Ectodermal cell (in vitro differentiated cells): ENCODE measurements around the gene CD81. TPM values are rescaled to one million over a fixed set of nuclear protein-coding genes. Genes with fewer than 3 reads are reported as not detected.
A peak's percentile ranks its signal among the peaks of the same experiment; 100 is the strongest.
"Not testable (repeated sequence)": the region's sequence is repeated elsewhere in the genome, so short reads cannot be mapped to it uniquely, and the experiment has no call there.

Experiments used
- H3K27ac ChIP-seq: 2 replicates; pipeline ENCODE4 v1.7.0; 2013; ENCODE audit warnings: mild to moderate bottlenecking, low read depth, low read length; ENCODE audit not compliant: insufficient read depth, poor library complexity, severe bottlenecking
- H3K27me3 ChIP-seq: 2 replicates; pipeline ENCODE4 v1.7.0; 2013; ENCODE audit warnings: mild to moderate bottlenecking, low read length; ENCODE audit not compliant: insufficient read depth, control insufficient read depth, poor library complexity, severe bottlenecking
- H3K36me3 ChIP-seq: one replicate; pipeline ENCODE4 v1.7.0; 2013; ENCODE audit warnings: low read length; ENCODE audit not compliant: control insufficient read depth, insufficient read depth
- H3K4me1 ChIP-seq: one replicate; pipeline ENCODE4 v1.7.0; 2013; ENCODE audit warnings: low read length; ENCODE audit not compliant: control insufficient read depth, insufficient read depth
- H3K4me3 ChIP-seq: 2 replicates; pipeline ENCODE4 v1.7.0; 2013; ENCODE audit warnings: low read depth, low read length, control low read depth; ENCODE audit not compliant: insufficient read depth
- H3K9me3 ChIP-seq: 2 replicates; pipeline ENCODE4 v1.7.0; 2013; ENCODE audit warnings: mild to moderate bottlenecking, low read length, moderate library complexity; ENCODE audit not compliant: control insufficient read depth
- whole genome bisulfite sequencing, 2 experiments: methylation state at CpG; one replicate each; pipeline ENCODE4 v1.1.7; 2013; ENCODE audit warnings: missing lambda C conversion rate in 2 of 2; 5-methylcytosine and 5-hydroxymethylcytosine counted together
- polyA plus RNA-seq, 4 experiments: library from polyadenylated mRNA; stranded (reverse); fragments of 50-300 nt; gene quantifications; one replicate each; pipeline ENCODE4 v1.2.3, GENCODE V29; 2013

CD81 gene
- polyA plus RNA-seq (2013, experiment 1 of 4): 237 TPM
- polyA plus RNA-seq (2013, experiment 2 of 4): 280 TPM
- 196 TPM for polyA plus RNA-seq (2013, experiment 3 of 4)
- 222 TPM for polyA plus RNA-seq (2013, experiment 4 of 4)

GRCh38 chr11:2376751-2377451, at the start of gene CD81:
TSS of gene CD81 (plus strand) at chr11:2377310. CDS start at chr11:2377550, 240 bp downstream.
- Histone ChIP-seq H3K9me3 (no peaks in the 10 kb centered on the region), H3K27ac (no peak within 1 kb of the TSS), H3K4me1 (peaks cover 10% of the 10 kb centered on the region), H3K27me3 (peaks cover 8% of the 10 kb centered on the region), H3K36me3 (no peaks in the 10 kb centered on the region), H3K4me3 (peak within 1 kb of the TSS; percentile 82)
- WGBS, 2 experiments: 4 to 5% methylated on average over 65 of the region's 65 CpGs

GRCh38 chr11:2328021-2328420, 49.1 kb upstream of the CD81 start:
- Histone ChIP-seq H3K27me3 (no peaks in the 10 kb centered on the region), H3K4me3 (no peak overlapping the region), H3K9me3 (no peaks in the 10 kb centered on the region), H3K36me3 (no peaks in the 10 kb centered on the region), H3K27ac (peak overlapping the region; percentile 44), H3K4me1 (peaks cover 12% of the 10 kb centered on the region)
- 94% methylated on average over 11 of the region's 11 CpGs for WGBS, 2 experiments

DNA sequence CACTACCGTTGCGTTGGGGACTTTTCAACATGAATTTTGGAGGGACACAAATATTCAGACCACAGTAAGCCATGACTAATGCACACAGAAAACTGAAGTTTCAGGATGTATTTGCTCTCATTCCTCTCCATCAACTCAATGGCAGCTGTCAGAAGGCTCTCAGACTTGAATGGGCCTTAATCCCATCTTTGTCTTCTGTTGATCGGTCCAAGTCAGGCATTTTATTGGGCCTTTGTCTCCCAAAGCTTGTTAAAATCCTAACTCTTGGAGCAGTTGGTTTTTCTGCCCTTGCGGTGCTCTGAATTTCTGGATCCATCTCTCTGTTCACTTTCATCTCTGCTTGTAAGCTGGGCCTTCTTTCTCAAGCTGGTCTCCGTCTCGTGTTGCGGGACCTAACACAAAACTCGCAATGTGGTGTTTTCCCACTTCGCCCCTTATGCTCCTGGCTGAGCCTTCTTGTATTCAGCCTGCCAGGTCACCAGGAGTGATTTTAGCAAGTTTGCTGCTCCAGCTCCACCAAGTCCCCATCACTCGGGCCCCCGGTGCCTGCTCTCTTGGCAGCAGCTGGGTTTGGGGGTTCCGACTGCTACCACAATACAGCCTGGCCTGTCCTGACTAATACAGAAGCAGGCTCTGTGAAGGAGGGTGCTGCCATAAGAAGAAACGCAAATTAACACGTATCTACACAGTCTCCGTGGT, 48.3 kb upstream of the CD81 start:
- no peaks in the 10 kb centered on the region for H3K36me3 ChIP-seq
- H3K27me3 ChIP-seq: no peaks in the 10 kb centered on the region
- no peak overlapping the region for H3K4me3 ChIP-seq
- H3K9me3 ChIP-seq: no peaks in the 10 kb centered on the region
- H3K27ac ChIP-seq: peak overlapping the region; percentile 70
- H3K4me1 ChIP-seq: peaks cover 12% of the 10 kb centered on the region
- 75 to 81% methylated on average over 15 of the region's 15 CpGs for WGBS, 2 experiments

GRCh38 chr11:2329551-2329950, 47.6 kb upstream of the CD81 start:
- H3K4me3 ChIP-seq: no peak overlapping the region
- 93 to 94% methylated on average over 9 of the region's 9 CpGs for WGBS, 2 experiments
- H3K27me3 ChIP-seq: no peaks in the 10 kb centered on the region
- no peak overlapping the region for H3K27ac ChIP-seq
- no peaks in the 10 kb centered on the region for H3K36me3 ChIP-seq
- H3K4me1 ChIP-seq: peaks cover 12% of the 10 kb centered on the region
- no peaks in the 10 kb centered on the region for H3K9me3 ChIP-seq

- 95 to 97% methylated on average over 6 of the region's 6 CpGs for WGBS, 2 experiments
These were observed 46.4 kb upstream of the CD81 start for GRCh38 chr11:2330696-2331095.

DNA sequence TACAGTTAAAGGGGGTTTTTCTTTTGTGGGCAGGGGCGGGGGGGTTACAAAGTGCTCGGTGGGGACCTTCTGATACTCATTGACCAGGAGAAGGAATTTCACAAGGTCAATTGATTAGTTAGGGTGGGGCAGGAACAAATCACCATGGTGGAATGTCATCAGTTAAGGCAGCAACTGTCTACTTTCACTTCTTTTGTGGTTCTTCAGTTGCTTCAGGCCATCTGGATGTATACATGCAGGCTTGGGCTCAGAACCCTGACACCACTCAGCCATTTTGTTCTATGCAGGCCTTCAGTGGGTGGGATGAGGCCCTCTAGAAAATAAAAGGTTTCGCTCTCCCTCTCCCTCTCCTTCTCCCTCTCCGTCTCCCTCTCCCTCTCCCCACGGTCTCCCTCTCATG, 45.7 kb upstream of the CD81 start:
- Histone ChIP-seq H3K27me3 (no peaks in the 10 kb centered on the region), H3K4me3 (no peak overlapping the region), H3K9me3 (no peaks in the 10 kb centered on the region), H3K4me1 (peaks cover 12% of the 10 kb centered on the region), H3K36me3 (no peaks in the 10 kb centered on the region), H3K27ac (no peak overlapping the region)
- WGBS, 2 experiments: 93 to 96% methylated on average over 5 of the region's 5 CpGs

More at GRCh38 chr11:2330696-2331095, 46.4 kb upstream of the CD81 start:
- H3K27me3 ChIP-seq: no peaks in the 10 kb centered on the region
- no peak overlapping the region for H3K4me3 ChIP-seq
- no peak overlapping the region for H3K27ac ChIP-seq
- H3K4me1 ChIP-seq: peaks cover 12% of the 10 kb centered on the region
- H3K36me3 ChIP-seq: no peaks in the 10 kb centered on the region
- no peaks in the 10 kb centered on the region for H3K9me3 ChIP-seq

- H3K4me3 ChIP-seq, H3K36me3 ChIP-seq: not testable (repeated sequence)
- WGBS, 2 experiments: 82 to 88% methylated on average over 18 to 22 of the region's 29 CpGs
These were observed 44.5 kb upstream of the CD81 start for GRCh38 chr11:2332569-2332968.

GRCh38 chr11:2333486-2334205, 43.5 kb upstream of the CD81 start:
- H3K27me3 ChIP-seq, H3K4me1 ChIP-seq, H3K36me3 ChIP-seq, H3K4me3 ChIP-seq, H3K9me3 ChIP-seq, H3K27ac ChIP-seq: not testable (repeated sequence)
- 86 to 88% methylated on average over 1 to 2 of the region's 4 CpGs for WGBS, 2 experiments

More at GRCh38 chr11:2332569-2332968, 44.5 kb upstream of the CD81 start:
- not testable (repeated sequence) for H3K27me3 ChIP-seq, H3K9me3 ChIP-seq, H3K27ac ChIP-seq
- peaks cover 12% of the 10 kb centered on the region for H3K4me1 ChIP-seq

- H3K9me3 ChIP-seq, H3K27me3 ChIP-seq, H3K4me3 ChIP-seq, H3K27ac ChIP-seq, H3K36me3 ChIP-seq, H3K4me1 ChIP-seq: not testable (repeated sequence)
- 92 to 94% methylated on average over 18 of the region's 18 CpGs for WGBS, 2 experiments
These were observed 41.8 kb upstream of the CD81 start for GRCh38 chr11:2335286-2335685.

- not testable (repeated sequence) for H3K27me3 ChIP-seq, H3K9me3 ChIP-seq, H3K4me1 ChIP-seq, H3K36me3 ChIP-seq, H3K4me3 ChIP-seq, H3K27ac ChIP-seq
- WGBS, 2 experiments: 82% methylated on average over 8 of the region's 8 CpGs
These were observed 38.4 kb upstream of the CD81 start for GRCh38 chr11:2338760-2339159.
